ENCODE measurements around the gene CPEB3.

DNA sequence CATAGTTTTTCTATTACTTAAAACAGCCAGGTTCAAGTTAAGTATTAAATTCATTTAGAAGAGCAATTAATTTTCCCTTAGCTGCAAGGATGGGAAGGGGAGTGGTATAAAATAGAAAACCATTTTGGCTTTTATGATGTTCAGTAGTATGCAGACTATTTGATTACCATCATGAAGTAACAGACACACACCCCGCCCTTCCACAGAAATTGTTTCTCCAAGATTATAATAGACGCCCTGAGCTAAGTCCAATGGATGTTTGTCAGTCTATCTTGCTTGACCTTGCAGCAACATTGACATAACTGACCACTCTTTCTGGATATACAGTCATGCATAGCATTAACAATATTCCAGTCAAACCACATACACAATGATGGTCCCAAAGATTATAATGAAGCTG is 42.3 kb downstream of the CPEB3 start:
- TF ChIP-seq, protein P1, sequence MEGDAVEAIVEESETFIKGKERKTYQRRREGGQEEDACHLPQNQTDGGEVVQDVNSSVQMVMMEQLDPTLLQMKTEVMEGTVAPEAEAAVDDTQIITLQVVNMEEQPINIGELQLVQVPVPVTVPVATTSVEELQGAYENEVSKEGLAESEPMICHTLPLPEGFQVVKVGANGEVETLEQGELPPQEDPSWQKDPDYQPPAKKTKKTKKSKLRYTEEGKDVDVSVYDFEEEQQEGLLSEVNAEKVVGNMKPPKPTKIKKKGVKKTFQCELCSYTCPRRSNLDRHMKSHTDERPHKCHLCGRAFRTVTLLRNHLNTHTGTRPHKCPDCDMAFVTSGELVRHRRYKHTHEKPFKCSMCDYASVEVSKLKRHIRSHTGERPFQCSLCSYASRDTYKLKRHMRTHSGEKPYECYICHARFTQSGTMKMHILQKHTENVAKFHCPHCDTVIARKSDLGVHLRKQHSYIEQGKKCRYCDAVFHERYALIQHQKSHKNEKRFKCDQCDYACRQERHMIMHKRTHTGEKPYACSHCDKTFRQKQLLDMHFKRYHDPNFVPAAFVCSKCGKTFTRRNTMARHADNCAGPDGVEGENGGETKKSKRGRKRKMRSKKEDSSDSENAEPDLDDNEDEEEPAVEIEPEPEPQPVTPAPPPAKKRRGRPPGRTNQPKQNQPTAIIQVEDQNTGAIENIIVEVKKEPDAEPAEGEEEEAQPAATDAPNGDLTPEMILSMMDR (IDR thresholded peaks at IDR 0.05), result no peak
- no peak for TF ChIP-seq ZFX (IDR thresholded peaks at IDR 0.05; ENCODE audit: borderline replicate concordance)
